GM18517 (cell line): ENCODE data around the gene METAP2.
"Not testable (repeated sequence)": the region's sequence is repeated elsewhere in the genome, so short reads cannot be mapped to it uniquely, and the experiment has no call there.

Experiments
- ATAC-seq: cut with Tn5 transposase; IDR thresholded peaks from one replicate; pipeline ENCODE4 v1.9.1; 2021; ENCODE audit warnings: mild to moderate bottlenecking, moderate library complexity; ENCODE audit not compliant: unreplicated experiment

METAP2 gene

DNA sequence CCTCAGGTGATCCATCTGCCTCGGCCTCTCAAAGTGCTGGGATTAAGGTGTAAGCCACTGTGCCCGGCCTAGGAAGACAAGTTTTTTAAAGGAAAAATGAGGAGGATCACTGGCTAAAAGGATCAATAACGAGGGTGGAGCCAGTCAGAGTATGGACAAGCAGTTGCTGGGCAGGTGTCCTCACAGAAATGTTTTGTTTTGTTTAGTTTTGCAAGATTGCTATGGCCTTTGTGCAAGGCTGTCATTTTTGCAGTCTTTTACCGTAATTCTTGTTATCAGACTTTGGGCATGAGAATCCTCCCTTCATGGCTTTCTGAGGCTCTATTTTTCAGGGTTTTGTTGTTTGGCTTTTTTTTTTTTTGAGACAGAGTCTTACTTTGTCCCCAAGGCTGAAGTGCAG is 11.9 kb upstream of the METAP2 start:
- no peak for ATAC-seq

DNA sequence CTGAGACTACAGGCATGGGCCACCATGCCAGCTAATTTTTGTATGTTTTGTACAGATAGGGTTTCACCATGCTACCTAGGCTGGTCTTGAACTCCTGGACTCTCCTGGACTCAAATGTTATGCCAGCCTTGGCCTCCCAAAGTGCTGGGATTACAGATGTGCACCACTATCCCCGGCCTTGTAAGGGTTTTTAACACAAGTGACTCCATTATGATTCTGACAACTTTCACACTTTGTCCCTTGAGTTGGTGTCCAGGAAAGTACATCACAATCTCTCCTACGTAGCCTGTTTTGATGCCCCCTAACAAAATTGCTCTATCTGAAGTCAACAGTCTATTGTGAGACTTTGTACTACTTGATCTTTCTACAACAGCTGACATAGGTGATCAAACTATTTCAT is 11.4 kb upstream of the METAP2 start:
- no peak for ATAC-seq

DNA sequence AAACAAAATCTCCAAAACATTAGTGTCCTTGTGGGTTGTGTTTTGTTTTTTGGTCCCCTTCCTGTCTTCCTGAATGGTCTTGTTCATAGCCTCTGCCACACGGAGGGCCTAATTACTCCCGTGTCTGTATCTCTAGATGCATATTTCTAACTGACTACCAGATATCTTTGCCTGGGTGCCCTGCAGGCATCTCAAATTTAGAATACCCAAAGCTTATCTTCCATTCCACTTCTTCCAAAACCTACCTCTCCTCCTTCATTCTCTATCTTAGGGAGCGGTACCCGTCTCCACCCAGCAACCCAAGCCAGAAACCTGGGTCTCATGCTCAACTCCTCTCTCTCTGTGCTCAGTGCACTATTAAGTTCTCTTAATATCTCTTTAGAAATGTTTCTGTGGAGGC is 10.9 kb upstream of the METAP2 start:
- no peak for ATAC-seq

DNA sequence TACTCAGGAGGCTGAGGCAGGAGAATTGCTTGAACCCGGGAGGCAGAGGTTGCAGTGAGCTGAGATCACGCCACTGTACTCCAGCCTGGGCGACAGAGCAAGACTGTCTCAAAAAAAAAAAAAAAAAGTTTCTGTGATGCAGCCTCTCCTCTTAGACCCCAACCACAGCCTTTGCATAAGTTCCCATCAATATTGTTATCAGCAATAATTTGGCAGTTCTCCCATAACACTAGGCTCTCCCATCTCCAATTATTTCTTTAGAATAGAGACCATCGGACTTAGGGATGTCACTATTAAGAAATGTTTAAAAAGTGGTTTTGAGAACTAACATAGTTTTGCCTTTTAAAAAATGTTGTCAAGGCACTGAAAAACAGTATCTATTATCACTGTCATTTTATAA is 10.2 kb upstream of the METAP2 start:
- ATAC-seq: not testable (repeated sequence)

DNA sequence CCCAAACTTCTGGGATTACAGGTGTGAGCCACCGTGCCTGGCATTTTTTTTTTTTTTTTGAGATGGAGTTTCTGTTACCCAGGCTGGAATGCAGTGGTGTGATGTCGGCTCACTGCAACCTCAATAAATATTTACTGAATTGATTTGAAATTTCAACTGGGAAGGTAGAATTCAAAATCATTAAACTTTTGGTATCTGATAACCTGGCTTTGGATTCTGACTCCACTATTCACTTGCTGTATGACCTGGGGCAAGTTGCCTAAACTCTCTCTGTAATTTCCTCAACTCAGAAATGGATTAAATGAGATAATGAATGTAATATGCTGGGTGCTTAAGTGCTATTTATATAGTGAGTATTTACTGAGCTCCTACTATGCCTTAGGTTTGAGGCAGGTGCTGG is 8.7 kb upstream of the METAP2 start:
- ATAC-seq: no peak

DNA sequence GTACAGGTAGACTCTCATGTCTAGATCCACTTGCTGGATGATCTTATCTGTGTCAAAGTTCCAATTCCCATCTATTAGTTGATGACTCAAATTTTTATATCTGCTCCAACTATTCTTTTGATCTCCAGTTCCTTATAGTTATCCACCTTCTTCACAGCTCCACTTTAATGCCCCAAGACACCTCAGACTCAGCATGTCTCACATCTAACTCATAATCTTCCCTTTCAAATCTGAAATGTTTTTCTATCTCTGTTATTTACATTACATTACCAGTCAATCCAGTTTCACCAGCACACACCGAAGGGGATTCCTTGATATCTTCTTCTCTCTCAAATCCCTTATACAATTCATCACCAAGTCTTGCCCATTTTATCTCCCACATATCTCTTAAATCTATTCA is 3.7 kb upstream of the METAP2 start:
- ATAC-seq: no peak

DNA sequence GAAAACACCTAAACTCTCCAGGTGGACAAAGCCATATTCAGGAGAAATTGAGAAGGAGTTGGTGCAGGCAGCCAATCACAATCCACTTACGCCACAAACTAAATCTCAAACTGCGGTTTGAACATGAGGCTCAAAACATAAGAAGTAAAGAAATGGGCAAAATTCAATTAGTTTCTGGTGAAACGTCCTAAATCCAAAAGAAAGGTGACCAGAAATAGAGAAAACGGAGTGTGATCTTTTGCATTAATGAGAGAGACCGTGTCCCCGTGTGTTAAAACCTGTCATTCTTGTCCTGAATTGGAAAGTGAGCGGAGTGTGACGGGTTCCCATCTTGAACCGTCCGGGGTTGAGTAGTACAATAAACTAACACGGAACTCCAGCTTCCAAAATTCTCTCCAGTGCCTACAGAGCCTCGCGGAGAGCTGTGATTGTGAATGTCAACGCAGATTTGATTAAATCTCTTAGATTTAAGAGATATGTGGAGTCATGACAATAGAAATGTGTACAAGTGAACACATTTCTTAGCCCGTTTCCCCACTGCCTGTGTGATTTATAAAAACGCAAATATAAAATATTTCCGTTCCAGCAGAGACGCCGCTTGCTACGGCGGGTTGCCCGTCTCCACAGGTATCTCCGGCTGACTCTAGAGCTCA is 595 bp upstream of the METAP2 start:
- peak; percentile 33 for ATAC-seq

DNA sequence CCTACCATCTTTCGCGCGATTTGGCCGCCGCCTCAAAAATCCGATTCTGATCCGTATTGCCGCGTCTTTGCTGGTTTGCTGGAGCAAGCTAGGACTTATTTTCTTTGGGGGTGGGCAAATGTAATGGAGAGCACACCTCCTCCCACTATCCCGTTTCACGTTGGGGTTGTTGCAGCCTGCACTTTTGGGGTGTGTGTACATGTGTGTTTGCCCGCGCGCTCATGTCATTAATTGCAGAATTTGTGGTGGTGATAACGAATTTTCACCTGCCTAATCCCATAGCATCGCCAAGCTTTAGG is 657 bp downstream of the METAP2 start:
- no peak for ATAC-seq

DNA sequence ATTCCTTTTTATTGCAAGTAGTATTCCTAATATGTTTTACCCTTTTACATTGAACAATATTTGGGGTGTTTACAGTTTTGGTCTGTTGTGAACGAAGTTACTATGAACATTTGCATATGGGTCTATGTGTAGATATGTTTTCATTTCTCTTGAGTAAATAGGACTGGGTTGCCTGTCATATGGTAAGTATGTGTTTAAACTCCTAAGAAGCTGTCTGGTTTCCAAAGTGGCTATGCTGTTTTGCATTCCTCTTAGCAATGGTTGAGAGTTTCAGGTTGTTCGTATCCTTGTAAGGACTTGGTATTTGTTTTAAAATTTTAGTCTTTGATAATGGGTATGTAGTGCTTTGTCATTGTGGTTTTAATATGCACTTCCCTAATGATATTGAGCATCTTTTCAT is 6.3 kb downstream of the METAP2 start:
- ATAC-seq: no peak

DNA sequence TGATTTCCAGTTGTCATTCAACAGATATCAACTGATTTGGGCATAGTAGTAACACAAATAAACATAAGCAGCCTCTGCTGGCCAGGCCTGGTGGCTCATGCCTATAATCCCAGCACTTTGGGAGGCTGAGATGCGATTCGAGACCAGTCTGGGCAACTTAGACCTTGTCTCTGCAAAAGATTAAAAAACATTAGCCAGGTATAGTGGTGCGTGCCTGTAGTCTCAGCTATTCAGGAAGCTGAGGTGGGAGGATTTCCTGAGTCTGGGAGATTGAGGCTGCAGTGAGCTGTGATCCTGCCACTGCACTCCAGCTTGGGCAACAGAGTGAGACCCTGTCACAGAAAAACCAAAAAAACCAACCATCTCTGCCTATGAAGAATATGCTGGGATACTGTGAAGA is 7.1 kb downstream of the METAP2 start:
- ATAC-seq: no peak

DNA sequence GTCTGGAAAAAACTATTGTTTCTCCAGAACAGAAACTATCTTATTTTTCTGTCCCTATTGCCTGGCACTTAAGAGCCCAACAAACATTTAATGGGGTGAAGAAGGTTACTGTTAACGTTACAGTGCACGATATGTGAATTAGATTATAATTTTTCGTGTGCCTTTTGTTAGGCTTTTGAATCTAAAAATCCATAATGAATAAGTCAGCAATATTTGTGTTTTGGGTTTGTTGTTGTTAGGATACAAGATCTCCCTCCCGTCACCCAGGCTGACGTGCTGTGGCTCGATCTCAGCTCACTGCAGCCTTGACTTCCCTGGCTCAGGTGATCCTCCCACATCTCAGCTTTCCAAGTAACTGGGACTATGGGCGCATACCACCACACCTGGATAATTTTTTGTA is 7.9 kb downstream of the METAP2 start:
- ATAC-seq: no peak

DNA sequence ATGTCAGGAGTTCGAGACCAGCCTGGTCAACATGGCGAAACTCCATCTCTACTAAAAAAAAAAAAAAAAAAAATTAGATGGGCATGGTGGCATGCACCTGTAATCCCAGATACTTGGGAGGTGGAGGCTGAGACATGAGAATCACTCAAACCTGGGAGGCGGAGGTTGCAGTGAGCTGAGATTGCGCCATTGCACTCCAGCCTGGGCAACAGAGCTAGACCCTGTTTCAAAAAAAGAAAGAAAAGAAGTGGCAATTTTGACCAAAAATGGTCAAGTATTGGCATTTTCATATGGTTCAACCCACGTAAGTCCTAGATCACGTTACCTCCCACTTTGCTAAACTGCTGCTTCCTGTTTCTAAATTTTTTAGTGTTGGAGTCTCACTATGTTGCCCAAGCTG is 8.6 kb downstream of the METAP2 start:
- ATAC-seq: not testable (repeated sequence)

DNA sequence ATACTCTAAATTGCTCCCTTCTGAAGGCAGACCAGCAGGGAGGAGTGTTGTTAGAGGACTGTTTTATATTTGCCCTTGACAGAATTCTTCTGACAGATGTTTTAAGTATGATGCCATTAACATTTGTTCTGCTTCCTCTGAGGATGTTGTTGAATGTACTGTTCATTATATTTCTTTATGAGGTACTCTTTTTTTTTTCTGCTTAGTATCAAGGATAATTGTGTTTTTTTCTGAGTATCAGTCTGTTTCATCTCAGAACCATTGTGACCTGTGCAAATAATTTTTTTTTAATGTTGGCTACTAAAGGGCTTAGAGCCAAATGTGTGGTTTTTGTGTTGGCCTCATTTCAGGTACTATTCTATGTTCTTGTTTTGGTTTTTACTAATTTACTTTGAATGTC is 10.6 kb downstream of the METAP2 start:
- ATAC-seq: no peak

DNA sequence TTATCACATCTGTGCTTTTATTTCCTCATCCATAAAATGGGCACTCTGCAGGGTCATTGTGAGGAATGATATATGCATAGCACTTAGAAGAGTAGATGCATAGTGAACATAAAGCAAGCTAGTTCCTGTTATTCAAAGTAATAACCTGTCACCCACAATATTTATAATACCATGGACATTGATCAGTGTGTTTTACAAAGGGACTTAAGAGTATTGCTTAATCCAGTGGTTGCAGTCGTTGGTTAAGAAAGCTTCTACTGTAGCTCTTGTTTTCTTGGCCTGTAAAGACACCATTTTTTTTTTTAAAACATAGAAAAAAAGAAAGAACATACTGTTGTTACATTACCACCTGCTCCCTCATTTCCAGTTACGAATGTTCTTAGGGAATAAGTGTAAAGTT is 13.1 kb downstream of the METAP2 start:
- no peak for ATAC-seq

DNA sequence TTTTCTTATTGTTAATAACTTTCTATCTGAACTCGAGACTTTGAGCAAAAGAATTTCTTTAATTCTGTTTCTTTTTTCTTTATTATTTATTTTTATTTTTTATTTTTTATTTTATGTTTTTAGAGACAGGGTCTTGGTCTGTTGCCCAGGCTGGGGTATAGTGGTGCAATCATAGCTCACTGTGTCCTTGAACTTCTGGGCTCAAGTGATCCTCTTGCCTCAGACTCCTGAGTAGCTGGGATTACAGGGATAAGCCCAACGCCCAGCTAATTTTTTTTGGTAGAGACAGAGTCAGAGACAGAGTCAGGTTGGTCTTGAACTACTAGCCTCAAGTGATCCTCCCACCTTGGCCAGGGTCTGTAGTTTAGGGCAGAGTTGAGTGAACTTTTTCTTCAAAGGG is 18.5 kb downstream of the METAP2 start:
- no peak for ATAC-seq

DNA sequence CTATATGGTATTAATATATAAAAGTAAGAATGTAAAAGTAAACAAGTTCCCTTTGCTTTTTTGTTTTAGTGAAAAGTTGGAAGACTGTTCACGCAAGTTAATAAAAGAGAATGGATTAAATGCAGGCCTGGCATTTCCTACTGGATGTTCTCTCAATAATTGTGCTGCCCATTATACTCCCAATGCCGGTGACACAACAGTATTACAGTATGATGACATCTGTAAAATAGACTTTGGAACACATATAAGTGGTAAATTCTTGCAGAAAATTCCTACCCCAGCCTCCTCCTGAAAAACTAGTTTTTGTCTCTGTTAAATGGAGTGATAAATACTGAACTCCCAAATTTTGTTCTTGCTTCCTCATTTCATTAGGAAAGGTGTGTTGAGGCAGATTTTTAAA is 20.9 kb downstream of the METAP2 start:
- no peak for ATAC-seq

DNA sequence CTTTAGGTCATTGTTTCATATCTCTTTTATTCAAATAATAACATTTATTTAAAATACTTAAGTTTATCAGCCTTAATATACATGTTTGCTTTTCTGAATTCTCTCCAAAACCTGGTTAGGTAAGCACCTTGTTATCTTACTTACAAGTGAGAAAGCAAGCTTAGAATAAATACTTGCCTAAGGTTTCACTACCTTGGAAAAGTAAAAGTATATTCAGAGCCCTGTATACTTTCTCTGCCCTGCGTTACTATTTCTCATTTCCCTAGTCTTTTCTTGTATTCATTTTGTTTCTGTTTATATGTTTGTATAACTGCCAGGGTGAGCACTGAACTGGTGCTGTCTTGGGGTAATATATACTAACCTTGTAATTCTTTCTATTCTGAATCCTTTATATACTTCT is 21.5 kb downstream of the METAP2 start:
- no peak for ATAC-seq

DNA sequence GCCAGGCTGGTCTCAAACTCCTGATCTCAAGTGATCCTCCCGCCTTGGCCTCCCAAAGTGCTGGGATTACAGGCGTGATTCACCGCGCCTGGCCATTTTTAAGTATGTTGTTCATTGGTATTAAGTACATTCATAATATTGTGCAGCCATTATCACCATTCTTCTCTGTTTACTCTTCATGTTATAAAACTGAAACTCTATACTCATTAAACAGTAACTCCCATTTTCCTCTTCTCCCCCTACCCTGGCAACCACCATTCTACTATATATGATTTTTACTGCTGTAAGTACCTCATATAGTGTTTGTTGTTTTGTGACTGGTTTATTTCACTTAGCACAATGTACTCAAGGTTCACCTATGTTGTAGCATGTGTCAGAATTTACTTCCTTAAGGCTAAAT is 23.1 kb downstream of the METAP2 start:
- ATAC-seq: no peak

DNA sequence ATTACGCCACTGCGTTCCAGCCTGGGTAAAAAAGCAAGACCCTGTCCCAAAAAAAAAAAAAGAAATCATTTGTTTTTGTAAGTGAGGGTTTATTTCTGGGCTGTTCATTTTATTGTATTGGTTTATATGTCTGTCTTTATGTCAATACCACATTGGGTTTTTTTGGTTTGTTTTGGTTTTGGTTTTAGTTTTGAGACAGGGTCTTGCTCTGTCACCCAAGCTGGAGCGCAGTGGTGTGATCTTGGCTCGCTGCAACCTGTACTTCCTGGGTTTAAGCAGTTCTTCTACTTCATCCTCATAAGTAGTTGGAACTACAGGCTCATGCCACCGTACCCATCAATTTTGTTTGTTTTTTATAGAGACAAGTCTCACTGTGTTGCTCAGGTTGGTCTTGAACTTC is 25.0 kb downstream of the METAP2 start:
- no peak for ATAC-seq

DNA sequence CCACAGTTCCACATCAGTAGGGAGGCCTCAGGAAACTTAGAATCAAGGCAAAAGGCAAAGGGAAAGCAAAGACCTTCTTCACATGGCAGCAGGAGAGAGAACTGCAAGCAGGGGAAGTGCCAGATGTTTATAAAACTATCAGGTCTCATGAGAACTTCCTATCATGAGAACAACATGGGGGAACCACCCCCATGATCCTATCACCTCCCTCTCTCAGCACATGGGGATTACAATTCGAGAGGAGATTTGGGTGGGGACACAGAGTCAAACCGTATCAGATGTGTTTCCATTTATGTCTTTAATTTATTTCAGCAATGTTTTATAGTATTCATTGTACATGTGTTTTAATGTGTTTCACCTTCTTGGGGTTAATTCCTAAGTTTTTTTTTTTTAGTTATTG is 25.8 kb downstream of the METAP2 start:
- no peak for ATAC-seq

DNA sequence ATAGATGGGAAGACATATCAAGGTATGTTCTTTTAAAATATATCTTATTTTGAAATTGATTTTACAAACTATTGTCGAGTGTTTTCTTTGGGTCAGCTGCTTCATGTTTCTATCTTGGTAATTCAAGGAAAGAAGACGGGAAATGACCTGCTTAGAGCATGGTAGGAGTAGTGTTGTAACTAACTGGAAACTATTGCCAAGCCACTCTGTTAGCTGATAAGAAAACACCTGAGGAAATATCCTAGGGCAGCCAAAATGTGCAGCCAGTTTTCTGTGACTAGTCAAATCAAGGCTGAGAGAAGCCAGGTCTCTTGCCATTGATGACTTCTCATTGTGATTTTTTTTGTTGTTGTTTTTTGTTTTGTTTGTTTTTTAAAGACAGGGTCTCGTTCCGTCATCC is 30.2 kb downstream of the METAP2 start:
- no peak for ATAC-seq

DNA sequence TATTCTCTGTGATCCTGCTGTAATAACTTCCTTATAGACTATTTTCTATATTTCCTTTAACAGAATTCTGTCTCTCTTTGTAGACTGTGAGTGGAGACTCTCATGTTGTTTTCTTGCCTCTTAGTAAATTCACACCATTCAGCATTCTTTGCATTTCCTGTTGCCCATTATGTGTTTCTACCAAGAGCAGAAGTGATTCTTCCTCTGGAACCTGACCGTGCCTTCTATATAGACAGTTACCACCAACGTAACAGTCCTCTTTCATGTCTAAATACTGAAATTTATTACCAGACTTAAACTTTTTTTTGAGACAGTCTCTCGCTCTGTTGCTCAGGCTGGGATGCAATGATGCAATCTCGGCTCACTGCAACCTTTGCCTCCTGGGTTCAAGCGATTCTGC is 31.1 kb downstream of the METAP2 start:
- no peak for ATAC-seq

DNA sequence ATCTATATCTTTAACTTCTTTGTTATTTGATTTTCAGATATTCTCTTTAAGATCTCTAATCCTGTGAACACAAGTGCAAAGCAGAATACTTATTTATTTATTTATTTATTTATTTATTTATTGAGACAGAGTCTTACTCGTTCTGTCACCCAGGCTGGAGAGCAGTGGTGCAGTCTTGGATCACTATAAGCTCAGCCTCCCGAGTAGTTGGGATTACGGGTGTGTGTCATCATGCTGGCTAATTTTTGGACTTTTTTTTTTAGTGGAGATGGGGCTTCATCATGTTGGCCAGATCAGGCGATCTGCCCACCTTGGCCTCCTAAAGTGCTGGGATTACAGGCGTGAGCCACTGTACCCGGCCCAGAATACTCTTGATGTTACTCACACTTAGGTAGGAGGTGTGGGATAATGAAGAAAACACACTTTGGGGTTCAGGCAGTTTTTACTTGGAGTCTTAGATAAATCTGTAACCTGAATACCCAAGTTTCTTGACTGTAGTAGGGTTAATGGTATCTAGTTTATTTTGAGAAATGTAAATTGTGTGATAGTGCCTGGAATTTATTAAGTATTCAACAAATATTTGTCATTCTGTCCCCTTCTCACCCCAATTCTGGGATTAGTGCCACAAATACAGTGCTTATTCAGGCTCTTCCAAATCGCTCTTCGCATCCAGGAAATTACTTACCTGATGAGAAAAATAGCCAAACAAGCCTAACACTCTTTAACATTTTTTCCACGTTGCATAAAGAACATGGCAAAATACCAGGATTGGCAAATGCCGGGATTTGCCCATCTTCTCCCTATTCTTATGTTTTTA is 33.0 kb downstream of the METAP2 start:
- ATAC-seq: no peak
